Stimulated activated CD8-positive, alpha-beta memory T cell treated with anti-CD3 and anti-CD28 coated beads, Interleukin-7, amount 100 ng/mL, for 4 hours (primary cell): ENCODE data around the gene PTPRD.

ENCODE experiments used
- DNase-seq, 2 donors: peaks; one replicate each; pipeline ENCODE4 v3.0.0-alpha.2; 2020; ENCODE audit warnings: low read depth in 2 of 2

The PTPRD gene

GRCh38 chr9:9892217-9892616 lies 720.6 kb downstream of the PTPRD start:
- no peak for DNase-seq

GRCh38 chr9:9881692-9882091 lies 731.1 kb downstream of the PTPRD start:
- no peak for DNase-seq

- no peak for DNase-seq
Measured at GRCh38 chr9:9874270-9874669, 738.5 kb downstream of the PTPRD start.

GRCh38 chr9:9862235-9862810 lies 750.5 kb downstream of the PTPRD start:
- DNase-seq = no peak

- no peak for DNase-seq
Measured at GRCh38 chr9:9855177-9856078, 757.4 kb downstream of the PTPRD start.

- DNase-seq = no peak
Measured at GRCh38 chr9:9847750-9848149, 765.1 kb downstream of the PTPRD start.

- no peak for DNase-seq
Measured at GRCh38 chr9:9846557-9846956, 766.2 kb downstream of the PTPRD start.

GRCh38 chr9:9820436-9820835 lies 792.4 kb downstream of the PTPRD start:
- no peak for DNase-seq

- no peak for DNase-seq
Measured at GRCh38 chr9:9819886-9820285, 792.9 kb downstream of the PTPRD start.

GRCh38 chr9:9817176-9817575 lies 795.6 kb downstream of the PTPRD start:
- no peak for DNase-seq

GRCh38 chr9:9804109-9804508 lies 808.7 kb downstream of the PTPRD start:
- DNase-seq = no peak

- no peak for DNase-seq
Measured at GRCh38 chr9:9799287-9799686, 813.5 kb downstream of the PTPRD start.

- DNase-seq = no peak
Measured at GRCh38 chr9:9792144-9792857, 820.5 kb downstream of the PTPRD start.

GRCh38 chr9:9791611-9792010 lies 821.2 kb downstream of the PTPRD start:
- no peak for DNase-seq

GRCh38 chr9:9790216-9790872 lies 822.5 kb downstream of the PTPRD start:
- no peak for DNase-seq

GRCh38 chr9:9783711-9784110 lies 829.1 kb downstream of the PTPRD start:
- no peak for DNase-seq

- no peak for DNase-seq
Measured at GRCh38 chr9:9783211-9783610, 829.6 kb downstream of the PTPRD start.

GRCh38 chr9:9778293-9778692 lies 834.5 kb downstream of the PTPRD start:
- no peak for DNase-seq

- DNase-seq = no peak
Measured at GRCh38 chr9:9774471-9774870, 838.3 kb downstream of the PTPRD start.

GRCh38 chr9:9771314-9771713 lies 841.5 kb downstream of the PTPRD start:
- DNase-seq = no peak

- DNase-seq = no peak
Measured at GRCh38 chr9:9764821-9765220, 848.0 kb downstream of the PTPRD start.

- DNase-seq = no peak
Measured at GRCh38 chr9:9754186-9754585, 858.6 kb downstream of the PTPRD start.
